Cardiac septum (tissue), 1 donor: ENCODE data around the gene SH3GL3. TPM values are rescaled to one million over a fixed set of nuclear protein-coding genes. Genes with fewer than 3 reads are reported as not detected.
A peak's percentile ranks its signal among the peaks of the same experiment; 100 is the strongest.

Experiments
- DNase-seq: peaks from one replicate; pipeline ENCODE4 v3.0.0-alpha.2; 2020; ENCODE audit warnings: low spot score
- intact Hi-C: fragments of 100-400 bp; cut with DNase I; formaldehyde crosslinking; loops from one replicate; pipeline ENCODE4 v1.14.0; 2022
- total RNA-seq: library from RNA; stranded (reverse); fragmentation: NEBNext Ultra II Directional; extraction: Animal tissue kit (Norgen Biotek cat#: 25700); gene quantifications from one replicate; pipeline ENCODE4 v1.2.1, GENCODE V29; 2021
- donor health status: DM: no; HTN: no; CAD: no.

The SH3GL3 gene
- total RNA-seq, 1 donor from 2014 or later = not detected

- peak; percentile 88 for DNase-seq
- intact Hi-C loops = loop anchor here (5.0 kb wide), 1 partner anchor 188 kb away; no protein-coding TSS in a partner anchor
Observed at GRCh38 chr15:83653639-83654378, 206.7 kb downstream of the SH3GL3 start, which contains the start of gene ADAMTSL3. TSS of gene ADAMTSL3 (plus strand) at chr15:83654123. CDS start at chr15:83655762, 1,639 bp downstream.

GRCh38 chr15:83654379-83655236, 207.5 kb downstream of the SH3GL3 start:
- intact Hi-C loops = loop anchor here (5.0 kb wide), 3 partner anchors 43 to 188 kb away; no protein-coding TSS in a partner anchor

DNA sequence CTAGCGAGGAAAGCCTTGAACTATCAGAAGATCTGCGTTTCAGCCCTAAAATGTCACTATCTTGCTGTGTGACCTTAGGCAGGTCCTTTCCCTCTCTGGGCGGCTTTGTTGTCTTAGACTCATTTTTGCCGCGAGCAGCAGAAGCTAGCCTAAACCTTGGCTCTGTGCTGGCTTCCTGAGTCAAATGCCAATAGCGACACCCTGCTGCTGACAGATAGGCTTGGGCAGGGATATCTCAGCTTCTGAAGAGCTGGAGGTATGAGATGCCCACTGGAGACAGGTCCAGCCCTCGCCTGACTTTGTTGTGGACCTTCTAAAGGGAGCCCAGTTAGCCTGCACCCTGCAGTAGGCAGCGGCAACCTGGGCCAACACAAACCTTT, 208.1 kb downstream of the SH3GL3 start:
- intact Hi-C loops = loop anchor here (5.0 kb wide), 2 partner anchors 42 to 92 kb away; no protein-coding TSS in a partner anchor
- peak; percentile 35 for DNase-seq

More at GRCh38 chr15:83654379-83655236, 207.5 kb downstream of the SH3GL3 start:
- peak; percentile 74 for DNase-seq

DNA sequence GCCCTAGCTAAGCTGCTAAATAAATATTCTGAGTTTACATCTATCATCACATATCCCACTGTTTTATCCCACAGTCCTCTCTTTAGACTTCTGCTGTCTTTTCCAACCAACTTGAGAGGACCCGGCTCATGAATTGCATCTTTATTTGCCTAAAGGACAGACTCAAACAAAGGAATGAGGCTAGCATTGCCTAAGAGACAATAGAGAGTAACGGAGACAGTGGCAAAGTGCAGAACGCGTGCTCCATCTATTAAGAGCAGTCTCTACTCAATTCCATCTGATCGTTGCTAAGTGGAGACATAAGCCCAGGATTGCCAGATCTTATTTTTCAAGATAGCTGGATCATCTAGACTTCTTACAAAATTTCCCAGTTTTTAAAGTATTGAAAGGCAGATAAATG, 209.1 kb downstream of the SH3GL3 start:
- intact Hi-C loops = loop anchor here (5.0 kb wide), 2 partner anchors 41 to 91 kb away; no protein-coding TSS in a partner anchor
- peak; percentile 36 for DNase-seq

DNA sequence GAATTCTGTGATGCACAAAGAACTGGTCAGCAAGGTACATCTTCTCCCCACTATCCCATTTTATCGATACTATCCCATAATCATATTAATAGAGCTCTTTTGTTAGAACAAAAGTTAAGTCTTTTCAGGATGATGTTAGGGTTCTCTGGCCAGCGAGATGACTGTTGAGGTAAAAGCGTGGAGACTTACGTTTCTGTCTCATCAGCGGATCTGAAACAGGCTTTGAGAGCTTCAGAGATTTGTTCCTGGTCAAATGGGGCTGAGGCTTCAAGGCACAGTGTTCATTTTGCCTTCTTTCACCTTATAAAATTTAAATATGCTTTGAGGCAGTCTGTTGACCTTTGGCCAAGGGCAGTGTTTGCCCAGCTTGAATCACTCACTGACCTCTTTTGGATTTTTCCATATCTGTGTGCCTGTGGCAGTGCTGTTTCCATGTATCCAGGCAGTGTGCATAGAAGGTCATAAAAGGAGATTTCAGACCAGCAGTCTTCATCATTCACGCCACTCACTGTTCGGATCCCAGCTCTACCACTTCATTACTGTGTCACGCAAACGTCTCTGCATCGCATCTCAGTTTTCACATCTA, 209.9 kb downstream of the SH3GL3 start:
- DNase-seq = no peak
- intact Hi-C loops = loop anchor here (5.0 kb wide), 2 partner anchors 40 to 90 kb away; no protein-coding TSS in a partner anchor

DNA sequence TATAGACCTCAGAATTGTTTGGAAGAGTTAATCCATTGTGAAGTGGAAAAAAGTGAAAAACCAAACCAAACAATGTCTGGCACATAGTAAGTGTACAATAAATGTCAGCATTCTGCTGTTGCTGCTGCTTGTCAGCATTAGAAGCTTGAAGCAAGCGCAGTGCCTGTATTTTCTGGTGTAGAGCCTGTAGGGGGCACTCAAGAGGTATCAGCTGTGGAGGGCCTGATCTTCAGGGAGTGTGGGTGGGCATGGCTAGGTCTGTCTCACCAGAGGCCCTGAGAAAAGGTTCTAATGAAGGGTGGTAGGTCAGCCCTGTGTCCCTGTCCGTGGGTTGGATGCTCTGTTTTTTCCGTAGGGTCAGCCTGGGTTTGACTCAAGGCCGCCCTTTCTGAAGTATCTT, 210.4 kb downstream of the SH3GL3 start:
- peak; percentile 39 for DNase-seq
- intact Hi-C loops = loop anchor here (5.0 kb wide), 2 partner anchors 40 to 90 kb away; no protein-coding TSS in a partner anchor

- DNase-seq = peak; percentile 75
- intact Hi-C loops = loop anchor here (5.0 kb wide), 2 partner anchors 39 to 89 kb away; no protein-coding TSS in a partner anchor
Observed at GRCh38 chr15:83658430-83659416, 211.6 kb downstream of the SH3GL3 start.

- peak; percentile 31 for DNase-seq
- intact Hi-C loops = loop anchor here (5.0 kb wide), 2 partner anchors 38 to 88 kb away; no protein-coding TSS in a partner anchor
Observed at GRCh38 chr15:83659417-83659812, 212.3 kb downstream of the SH3GL3 start.

DNA sequence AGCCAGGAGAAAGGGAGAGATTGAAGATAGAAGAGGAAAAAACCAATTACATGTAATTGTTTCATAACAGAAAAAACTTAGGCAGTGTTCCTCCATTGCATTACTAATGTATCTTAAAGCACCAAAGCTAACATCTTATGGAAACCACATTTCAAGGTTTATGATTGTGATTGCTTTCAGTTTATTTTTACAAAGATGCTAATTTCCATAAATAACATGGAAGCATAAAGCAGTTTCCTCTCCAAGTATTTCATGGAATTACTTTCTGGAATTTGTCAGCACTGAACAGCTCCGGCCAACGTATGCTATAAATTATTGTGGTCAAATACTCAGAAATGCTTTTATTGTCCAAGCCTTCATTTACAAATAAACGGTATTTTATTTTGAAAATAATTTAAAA, 218.3 kb downstream of the SH3GL3 start:
- DNase-seq = no peak
- intact Hi-C loops = no loop called here

Other genes starting within 250 kb of the SH3GL3 start
- gene HDGFL3, start 239.5 kb upstream of the SH3GL3 start, total RNA-seq = 50.5 TPM
- gene BNC1, start 162.7 kb upstream of the SH3GL3 start, total RNA-seq = 0.11 TPM
- gene ADAMTSL3, start 206.8 kb downstream of the SH3GL3 start, total RNA-seq = 9.8 TPM